Measurements from ENCODE around the gene COL23A1.
"Not testable (repeated sequence)": the region's sequence is repeated elsewhere in the genome, so short reads cannot be mapped to it uniquely, and the experiment has no call there.

COL23A1 gene

DNA sequence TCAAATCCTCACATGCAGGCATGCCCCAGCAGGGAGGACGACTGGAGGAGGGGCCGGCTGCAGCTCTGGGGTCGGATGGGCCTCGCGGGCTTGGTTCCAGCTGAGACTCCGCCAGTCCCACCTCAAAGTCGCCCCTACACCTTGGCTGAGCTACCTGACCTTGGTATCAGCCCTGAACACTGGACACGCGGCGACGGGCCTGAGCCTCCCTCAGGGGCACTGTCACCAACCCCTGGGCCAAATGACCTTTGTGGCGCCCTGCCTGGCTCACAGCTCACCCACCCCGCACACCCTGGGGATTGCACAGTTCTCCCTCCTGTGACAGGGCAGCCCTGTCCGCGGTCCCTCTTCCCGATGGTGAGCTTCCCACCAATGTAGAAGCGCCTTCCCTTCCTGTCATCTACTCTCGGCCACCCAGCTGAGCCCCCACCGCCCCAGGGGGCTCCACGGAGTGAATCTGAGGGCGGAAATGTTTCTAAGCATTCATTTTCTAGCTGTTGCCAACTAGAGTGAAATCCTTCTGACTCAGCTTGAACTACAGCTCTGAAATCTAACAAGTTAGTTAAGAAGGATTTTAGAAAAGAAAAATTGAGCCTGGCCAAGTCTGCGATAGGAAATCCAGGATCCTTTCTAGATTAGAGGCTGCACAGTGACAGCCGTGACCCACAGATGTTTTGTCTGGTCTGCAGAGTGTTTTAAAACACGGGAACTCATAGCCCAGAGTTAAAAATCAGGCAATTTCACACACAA is 218.7 kb downstream of the COL23A1 start:
- DNase-seq = no peak

DNA sequence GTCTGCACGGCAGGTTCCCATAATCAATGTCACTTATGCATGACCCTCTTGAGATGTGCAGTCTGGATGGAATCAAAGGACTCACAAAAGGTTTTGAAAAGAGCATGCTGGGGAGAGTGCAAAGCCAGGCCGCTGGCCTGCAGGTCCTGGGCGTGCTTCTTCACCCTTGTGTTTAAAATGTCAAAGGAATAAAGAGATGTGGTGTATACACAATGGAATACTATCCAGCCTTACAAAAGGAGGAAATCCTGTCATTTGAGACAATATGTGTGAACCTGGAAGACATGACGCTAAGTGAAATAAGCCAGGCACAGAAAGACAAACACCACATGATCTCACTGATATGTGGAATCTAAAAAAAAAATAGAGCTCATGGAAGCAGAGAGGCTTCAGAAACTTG is 220.1 kb downstream of the COL23A1 start:
- DNase-seq = no peak

DNA sequence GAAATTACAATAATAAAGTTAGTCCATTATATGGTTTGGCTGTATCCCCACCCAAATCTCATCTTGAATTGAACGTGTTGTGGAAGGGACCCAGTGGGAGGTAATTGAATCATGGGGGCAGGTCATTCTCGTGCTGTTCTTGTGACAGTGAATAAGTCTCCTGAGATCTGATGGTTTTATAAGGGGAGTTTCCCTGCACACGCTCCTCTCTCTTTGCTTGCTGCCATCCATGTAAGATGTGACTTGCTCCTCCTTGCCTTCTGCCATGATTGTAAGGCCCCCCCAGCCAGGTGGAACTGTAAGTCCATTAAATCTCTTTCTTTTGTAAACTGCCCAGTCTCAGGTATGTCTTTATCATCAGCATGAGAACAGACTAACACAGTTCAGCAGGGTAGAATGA is 220.7 kb downstream of the COL23A1 start:
- not testable (repeated sequence) for DNase-seq

DNA sequence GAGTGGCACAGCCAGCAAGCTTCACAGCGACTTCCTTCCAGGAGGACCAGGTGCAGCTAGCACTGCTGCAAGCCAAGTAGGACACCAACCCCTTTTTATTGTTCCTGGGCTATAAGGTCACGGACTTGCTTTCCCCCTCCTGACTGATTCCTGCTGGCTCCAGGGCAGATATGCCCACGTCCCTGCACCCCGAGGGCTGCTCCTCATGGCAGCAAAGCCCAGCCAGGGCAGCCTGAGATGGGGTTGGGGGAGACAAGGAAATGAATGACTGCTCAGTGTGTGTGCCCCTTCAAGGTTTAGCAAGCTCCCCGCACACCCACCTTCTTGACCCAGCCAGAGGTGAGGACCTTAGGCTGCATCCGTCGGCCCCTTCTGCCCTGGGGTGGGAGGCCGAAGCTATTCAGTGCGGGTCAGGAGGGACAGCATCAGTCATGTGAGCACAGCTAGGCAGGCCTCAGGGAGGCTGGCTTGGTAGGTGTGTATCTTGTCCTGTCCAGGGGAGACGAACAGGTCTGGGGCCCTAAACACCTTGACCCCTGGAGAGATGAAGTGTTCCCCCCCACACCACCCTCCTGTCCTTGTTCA is 221.4 kb downstream of the COL23A1 start:
- no peak for DNase-seq

DNA sequence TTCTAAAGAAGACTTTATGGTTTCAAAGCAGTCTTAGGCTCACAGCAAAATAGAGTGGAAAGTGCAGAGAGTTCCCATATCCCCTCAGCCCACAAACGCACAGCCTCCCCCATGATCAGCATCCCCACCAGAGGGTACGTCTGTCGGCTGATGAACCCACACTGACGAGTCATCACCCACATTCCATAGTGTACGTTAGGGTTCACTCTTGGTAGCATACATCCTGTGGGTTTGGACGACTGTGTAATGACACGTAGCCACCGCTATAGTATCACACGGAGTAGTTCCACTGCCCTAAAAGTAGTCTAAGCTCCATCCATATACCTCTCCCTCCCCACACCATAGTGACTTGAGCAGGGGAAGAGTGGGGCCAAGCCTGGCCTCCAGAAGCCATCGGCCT is 221.9 kb downstream of the COL23A1 start:
- DNase-seq = no peak

DNA sequence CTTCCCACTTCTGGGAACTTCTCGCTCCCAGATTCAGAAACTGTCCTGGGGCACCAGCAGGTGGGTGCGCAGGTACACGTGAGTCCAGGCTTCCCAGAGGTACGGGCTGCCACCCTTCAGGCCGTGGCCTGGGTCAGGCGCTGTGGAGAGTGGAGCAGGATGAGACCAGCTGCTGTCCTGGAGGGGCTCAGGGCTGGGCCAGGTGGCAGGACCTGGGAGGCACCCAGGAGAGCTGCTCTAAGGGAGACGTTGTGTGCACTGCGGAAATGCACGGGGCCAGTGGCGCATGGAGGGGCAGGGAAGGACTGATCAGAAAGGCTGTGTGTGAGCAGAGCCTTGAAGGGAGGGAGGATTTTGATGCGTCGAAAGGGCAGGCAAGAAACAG is 222.5 kb downstream of the COL23A1 start:
- DNase-seq = no peak

DNA sequence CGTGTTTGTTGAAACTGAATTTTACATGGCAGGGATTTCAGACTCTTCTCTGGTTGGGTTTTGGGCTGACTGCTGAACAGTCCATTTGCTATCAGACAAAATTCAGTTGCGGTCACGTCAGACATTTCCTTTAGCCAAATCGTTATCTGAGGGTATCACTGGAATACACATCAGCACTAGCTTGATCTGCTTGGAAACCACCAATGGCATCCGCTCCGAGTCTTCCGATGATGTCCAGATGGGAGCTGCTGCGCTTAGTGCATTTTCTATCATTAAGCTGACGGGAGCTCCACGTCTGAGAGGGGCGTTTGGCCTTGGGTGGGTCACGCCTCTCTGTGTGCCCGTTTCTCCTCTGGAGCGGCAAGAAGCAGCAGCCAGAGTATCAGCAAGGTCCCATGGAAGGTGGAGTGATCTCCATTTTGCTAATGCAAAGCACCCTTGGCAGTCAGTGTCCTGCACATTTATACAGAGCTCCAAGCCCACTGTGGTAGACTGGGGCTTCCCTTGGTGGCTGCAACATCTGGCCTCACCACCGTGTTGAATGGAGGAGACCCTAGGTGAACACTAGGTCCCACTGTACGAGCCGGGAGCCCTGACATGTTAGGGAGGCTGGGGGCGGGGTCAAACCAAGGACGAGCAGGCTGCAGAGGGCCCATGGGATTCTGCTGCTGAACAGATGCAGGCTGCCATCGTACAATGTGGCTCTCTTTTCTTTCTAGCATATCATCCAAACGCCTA is 223.0 kb downstream of the COL23A1 start:
- no peak for DNase-seq

DNA sequence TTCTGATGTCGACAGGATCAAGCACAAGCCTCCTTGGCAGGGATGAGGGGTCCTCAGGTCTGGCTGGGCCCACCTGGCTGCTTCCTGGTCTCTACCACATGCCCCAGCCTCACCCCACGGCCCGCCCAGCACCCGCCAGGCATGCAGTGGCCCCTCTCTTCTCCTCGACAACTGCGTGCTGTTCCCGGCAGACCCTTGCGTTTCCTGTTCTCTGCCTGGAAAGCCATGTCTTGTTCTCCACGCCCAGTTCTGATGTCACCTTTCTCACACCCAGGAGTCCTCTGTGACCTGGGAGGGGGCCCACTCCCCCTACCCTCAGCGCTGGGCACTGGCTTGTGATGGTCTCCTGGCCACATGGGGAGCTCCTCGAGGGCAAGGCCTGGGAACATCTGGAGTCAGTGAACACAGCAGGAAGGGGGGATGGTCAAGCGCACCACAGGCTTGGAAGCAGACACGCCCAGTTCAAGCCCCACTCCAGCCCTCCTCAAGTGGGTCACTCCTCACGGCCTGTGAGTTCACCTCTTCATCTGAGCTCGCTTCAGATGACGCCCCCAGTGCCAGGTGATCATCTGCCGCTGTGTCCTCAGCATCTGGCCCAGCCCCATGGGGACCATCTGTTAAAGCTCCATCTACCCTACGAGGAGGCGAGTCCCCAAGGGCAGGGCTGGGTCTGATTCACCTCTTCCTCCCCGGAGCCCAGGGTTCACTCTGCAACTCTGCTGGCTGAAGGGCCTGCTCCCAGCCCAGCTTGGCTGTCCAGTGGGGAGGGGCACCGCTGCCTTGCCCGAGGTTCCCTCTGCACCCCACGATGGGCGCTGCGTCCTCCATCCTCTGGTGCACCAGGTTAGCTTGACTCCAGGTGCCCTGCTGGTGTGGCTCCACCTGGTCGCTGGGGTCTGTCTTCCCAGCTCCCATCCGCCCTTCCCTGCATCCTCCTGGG is 224.4 kb downstream of the COL23A1 start:
- no peak for DNase-seq

DNA sequence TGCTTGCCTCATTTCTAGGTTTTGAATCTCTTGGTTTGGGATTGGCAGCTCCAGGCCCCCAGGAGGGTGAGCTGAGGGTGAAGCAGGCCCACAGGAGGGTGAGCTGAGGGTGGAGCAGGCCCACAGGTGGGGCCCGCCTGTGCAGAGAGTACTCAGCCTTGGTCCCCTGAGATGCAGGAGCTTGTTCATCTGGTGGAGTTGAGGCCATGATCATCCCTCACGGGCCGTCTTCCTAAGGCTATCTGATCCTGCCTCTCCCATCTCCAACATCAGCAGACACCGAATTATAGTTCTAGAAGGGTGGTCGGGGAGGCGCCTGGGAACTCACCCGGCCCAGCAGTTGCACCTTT is 225.9 kb downstream of the COL23A1 start:
- no peak for DNase-seq

DNA sequence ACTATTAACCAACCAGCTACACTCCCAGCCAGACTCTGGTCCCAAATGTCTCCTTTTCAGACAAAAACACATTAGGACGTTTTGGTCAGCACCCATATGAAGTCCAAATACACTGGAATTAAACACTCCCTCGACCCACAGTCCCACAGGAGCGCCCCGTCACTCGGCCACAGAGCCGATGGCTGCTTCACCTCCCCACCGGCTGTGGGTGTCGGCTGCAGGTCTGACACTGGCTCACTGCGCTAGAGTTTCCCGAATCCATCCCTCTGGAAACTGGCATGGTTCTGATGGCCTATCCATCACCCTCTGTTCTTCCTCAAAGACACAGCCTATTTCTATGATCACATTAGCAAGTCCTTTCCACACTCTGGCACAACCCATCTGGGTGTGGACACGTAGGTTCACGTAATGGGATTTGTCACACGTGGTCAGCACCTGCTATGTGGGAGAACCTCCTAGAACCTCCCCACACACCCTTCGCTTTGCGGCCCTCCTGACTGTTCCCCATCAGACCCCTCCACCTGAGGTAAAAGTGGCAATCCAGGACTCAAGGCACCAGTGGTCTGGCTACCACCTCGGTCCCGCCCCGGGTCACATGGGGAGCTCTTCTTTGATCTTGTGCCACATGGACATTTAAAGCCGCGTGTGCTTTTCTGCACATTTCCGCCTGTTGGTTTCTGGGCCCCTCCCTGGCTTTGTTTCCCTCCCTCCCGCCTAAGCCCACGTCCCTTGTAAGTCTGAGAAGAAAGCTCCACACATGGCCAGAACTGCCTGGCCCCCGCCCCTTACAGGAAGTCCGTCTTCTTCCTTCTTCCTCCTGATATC is 226.5 kb downstream of the COL23A1 start:
- no peak for DNase-seq

DNA sequence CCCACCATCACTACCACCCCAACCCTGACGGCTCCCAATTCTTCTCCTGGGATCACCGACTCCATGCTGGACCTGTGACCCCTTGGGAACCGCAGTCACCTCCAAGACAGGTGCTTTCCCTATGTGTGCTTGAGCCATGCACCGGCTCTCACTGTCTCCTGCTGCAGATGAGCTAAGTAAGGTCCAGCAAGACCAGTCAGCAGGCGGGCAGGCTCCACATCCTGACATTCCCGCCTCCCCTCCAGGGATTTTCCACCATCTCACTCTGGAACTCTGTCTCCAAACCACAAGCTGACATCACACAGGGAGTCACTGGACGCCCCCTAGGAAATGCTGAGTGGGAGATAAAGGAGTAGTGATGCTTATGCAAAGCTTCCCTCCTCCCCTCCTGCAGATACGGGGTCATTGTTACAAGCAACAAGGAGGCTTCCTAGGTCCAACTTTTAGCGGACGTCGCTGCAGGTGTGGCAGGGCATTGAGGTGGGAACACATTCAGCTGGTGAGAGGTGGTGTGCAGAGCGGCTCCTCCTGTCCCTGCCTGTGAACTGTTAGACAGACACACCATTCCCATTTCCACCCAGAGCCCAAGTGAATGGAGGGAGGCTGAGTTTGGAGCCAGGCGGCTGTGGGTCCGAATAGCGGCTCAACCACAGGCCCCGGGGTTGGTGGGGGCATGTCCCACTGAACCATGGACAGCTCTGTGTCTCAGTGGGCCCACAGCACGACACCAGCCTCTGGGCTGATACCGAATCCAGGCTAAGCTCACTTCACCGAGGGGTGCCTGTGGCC is 228.3 kb downstream of the COL23A1 start:
- DNase-seq = no peak

DNA sequence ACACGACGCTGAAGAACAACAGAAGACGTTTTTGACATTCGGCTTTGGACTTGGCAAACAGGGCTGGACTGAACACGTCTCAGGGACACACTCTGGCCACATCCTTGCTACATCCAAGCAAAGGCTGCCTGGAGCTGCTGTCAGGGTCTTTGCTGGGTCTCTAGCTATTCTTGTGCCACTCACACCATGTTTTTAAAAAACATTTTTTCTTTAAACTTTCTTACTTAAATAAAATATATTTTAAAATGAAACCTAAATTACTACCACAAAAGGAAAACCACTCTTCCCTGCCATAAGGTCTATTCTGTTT is 229.3 kb downstream of the COL23A1 start:
- DNase-seq = no peak

DNA sequence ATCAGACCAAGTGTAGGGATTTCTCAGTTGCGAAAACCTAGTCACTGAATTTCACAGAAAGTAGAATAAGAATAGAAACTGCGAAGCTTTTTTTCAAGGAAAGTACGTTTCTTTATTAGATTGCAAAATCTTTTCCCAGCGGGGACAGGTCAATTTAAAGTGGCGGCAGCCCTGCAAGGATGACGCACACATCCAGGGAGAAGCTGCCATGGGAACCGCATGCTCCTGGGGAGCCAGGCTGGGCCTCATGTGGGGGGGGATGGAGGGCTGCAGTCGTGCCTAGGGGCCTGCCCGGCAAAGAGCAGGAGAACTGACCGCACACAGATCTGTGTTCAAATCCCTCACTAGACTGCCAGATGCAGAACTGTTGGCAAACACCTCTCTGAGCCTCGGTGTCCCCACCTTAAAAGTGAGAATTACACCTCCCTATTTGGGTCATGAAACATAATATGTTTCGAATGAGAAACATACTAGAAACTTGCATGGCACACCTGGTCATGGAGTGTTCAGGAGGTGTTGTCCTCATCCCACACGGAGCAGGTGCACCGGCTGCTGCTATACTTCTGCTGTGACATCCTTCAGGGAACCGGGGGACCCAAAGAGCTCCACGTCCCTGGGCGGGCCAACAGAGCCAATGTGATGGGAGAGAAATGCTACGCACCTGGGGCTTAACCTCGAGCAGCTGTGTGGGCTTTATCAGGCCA is 229.8 kb downstream of the COL23A1 start:
- no peak for DNase-seq

DNA sequence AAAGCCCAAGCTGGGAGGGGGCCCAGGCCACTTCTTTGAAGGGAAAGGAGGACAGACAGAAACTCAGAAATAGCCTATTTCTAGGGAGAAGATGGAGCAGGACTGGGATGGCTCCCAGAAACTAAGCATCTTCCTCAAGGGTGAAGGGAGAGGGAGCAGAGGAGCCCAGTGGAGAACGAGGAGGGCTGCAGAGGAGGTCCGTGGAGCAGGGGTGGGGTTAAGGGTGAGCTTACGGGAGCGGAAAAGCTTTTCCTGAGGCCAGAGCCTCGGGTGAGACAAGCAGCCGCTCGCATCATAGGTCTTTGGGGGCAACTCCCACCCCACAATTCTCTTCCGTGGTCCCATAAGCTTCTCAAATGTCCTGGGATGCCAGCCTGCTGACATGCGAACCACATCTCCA is 230.5 kb downstream of the COL23A1 start:
- DNase-seq = no peak

DNA sequence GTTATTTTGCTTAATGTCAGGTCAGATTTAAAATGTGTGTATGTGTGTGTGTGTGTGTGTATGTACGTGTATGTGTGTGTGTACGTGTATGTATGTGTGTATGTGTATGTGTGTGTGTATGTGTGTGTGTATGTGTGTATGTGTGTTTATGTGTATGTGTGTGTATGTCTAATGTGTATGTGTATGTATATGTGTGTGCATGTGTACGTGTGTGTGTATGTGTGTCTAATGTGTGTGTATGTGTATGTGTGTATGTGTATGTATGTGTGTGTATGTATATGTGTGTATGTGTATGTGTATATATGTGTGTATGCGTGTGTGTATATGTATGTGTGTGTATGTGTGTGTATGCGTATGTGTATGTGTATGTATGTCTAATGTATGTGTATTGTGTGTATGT is 232.5 kb downstream of the COL23A1 start:
- no peak for DNase-seq

DNA sequence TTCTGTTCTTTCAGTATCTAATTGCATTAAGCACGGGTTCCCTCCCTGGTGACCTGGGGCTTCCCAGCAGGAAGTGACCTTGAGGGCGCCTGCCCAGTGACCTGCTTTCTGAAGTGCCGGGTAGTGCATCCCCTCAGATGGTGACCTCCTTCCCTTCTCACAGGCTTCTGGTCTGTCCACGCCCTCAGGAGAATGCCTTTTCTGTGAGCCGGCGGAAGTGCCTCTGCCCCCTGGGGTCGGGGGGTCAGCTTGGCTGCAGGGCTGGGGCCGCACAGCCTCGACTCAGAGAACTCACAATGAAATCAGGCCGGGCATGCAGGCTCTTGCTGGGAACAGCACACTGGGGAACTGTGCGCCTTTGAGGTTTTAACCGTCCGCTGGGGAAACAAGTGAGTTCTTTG is 233.1 kb downstream of the COL23A1 start:
- no peak for DNase-seq

DNA sequence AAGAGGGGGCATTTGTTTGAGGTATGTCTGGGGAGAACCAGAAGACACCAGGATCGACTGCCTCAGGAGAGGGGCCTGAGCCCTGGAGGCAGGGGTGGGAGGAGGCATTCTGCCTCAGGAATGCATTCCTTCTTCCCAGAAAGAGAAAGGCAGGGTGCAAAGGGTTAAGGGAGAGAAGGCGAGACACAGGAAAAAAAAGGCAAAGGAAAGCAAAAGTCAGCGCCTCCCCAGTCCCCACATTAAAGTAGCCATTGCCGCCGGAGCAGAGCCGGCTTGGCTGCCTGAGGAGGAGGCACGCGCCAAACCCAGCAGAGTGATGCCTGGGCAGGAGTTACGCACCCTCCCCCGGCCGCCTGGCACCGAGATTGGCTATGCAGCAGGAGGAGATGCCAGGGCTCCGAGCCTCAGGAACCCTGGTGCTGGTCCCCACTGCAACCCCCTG is 233.7 kb downstream of the COL23A1 start:
- no peak for DNase-seq

DNA sequence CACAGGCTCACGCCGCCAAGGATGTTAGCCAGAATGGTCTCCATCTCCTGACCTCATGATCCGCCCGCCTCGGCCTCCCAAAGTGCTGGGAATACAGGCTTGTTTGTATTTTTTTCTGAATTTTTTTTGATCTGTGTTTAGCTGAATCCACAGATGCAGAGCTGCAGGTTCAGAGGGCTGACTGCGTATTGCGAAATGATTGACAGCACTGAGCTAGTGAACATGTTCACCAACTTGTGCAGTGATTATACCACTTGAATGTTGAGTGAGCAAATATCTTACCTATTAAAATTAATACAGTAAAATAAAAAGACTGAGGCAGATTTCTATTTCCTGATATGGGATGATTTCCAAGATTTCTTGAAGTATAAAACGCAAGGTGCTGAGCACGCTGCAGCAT is 234.5 kb downstream of the COL23A1 start:
- DNase-seq = no peak

DNA sequence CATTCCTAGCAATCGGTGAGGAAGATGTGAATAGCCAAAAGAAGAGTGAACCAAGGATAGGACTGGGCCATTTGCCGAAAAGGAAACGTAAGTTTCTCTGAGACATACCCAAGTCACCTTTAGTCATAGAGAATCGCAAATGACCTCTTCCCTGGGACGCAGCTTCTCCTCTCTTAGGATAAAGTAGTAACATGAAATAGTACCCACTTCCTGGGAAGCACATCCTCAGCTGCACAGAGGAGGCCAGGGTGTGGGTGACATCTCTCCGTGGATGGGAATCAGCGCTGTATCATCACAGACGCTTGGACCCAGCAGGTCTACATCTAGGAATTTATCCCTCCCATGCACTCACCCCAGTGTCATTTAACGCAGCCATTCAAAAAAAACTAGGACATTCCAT is 236.7 kb downstream of the COL23A1 start:
- DNase-seq = no peak

DNA sequence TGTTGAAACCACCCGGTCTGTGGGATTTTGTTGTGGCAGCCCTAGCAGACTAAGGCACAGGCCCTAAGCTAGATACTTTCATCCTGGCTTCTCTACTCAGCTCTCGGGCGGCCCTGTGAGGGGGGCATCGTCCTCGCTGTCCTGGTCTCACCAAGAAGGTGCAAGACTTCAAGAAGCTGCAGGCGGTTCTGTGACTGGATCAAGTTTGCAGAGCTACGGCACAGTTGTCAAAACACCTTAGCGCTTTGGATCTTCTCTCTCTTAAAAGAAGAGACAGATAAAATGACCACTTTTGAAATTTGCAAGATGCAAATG is 238.2 kb downstream of the COL23A1 start:
- no peak for DNase-seq

All from KG1 (cell line).